Measurements from ENCODE around the gene SOAT1.
"Not testable (repeated sequence)": the region's sequence is repeated elsewhere in the genome, so short reads cannot be mapped to it uniquely, and the experiment has no call there.

GRCh38 chr1:179274424-179274823 lies 19.2 kb upstream of the SOAT1 start:
- not testable (repeated sequence) for TF ChIP-seq CTCF (IDR thresholded peaks at IDR 0.05; ENCODE audit: poor library complexity); EZH2 (IDR thresholded peaks at IDR 0.05; ENCODE audit: borderline replicate concordance); EZH2phosphoT487 (IDR thresholded peaks at IDR 0.05; ENCODE audit: low read depth, severe bottlenecking, unreplicated experiment)

Data from hepatocyte (in vitro differentiated cells).